Coronary artery (tissue), 2 donors: Measurements from ENCODE around the gene GALK1.
A peak's percentile ranks its signal among the peaks of the same experiment; 100 is the strongest.
"Not testable (repeated sequence)": the region's sequence is repeated elsewhere in the genome, so short reads cannot be mapped to it uniquely, and the experiment has no call there.

Experiments used
- DNase-seq: peaks from one replicate; pipeline ENCODE4 v3.0.0-alpha.2; 2017; ENCODE audit warnings: low spot score
- H3K27ac ChIP-seq, 2 donors: fragments of 200-600 bp; sonication (generic); one replicate each; pipeline ENCODE4 v1.5.1; 2016 to 2019
- H3K4me3 ChIP-seq: fragments of 200-600 bp; sonication (generic); 2 replicates; pipeline ENCODE4 v1.5.1; 2016; ENCODE audit warnings: mild to moderate bottlenecking, moderate library complexity
- TF ChIP-seq, protein P1 (sequence below): fragments of 200-600 bp; sonication (generic); IDR thresholded peaks from one replicate; pipeline ENCODE4 v1.5.1; 2019; ENCODE audit warnings: antibody characterized with exemption

GALK1 gene

DNA sequence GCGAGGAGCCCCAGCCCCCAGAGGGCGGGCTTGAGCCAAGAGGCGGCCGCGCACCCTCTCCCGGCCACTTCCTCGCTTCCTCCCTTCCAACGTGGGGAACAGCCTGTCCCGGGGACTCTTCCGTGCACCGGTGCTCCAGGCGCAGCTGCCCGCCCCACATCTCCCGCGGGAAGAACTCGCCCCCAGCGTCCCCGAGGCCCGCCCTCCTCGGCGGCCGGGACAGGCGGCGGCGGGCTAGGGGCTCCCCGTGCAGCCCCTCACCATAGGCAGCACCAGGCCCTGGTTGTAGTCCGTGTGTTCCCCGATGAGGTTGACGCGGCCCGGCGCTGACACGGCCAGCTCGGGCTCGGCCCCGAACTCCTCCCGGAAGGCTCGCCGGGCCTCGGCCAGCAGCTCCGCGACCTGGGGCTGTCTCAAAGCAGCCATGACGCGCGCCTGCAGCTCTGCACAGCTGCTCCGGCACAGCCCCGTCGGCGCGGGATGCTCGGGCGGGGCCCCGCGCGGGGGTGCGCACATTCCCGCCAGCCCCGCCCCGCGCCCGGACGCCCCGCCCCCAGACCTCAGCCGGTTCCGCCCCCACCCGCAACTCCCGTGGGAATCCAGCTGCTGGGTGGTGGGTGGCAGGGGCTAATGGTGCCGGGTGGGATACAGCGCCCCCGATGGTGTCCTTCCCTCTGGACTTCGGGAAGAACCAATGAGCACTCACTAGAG lies at the start of gene GALK1:
GALK1 (minus strand) TSS at position 482 of the 711 bp plus-strand sequence; CDS start at position 426, 56 bp downstream.
- DNase-seq: peak; percentile 84
- TF ChIP-seq, protein P1, sequence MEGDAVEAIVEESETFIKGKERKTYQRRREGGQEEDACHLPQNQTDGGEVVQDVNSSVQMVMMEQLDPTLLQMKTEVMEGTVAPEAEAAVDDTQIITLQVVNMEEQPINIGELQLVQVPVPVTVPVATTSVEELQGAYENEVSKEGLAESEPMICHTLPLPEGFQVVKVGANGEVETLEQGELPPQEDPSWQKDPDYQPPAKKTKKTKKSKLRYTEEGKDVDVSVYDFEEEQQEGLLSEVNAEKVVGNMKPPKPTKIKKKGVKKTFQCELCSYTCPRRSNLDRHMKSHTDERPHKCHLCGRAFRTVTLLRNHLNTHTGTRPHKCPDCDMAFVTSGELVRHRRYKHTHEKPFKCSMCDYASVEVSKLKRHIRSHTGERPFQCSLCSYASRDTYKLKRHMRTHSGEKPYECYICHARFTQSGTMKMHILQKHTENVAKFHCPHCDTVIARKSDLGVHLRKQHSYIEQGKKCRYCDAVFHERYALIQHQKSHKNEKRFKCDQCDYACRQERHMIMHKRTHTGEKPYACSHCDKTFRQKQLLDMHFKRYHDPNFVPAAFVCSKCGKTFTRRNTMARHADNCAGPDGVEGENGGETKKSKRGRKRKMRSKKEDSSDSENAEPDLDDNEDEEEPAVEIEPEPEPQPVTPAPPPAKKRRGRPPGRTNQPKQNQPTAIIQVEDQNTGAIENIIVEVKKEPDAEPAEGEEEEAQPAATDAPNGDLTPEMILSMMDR: no peak
- H3K4me3 ChIP-seq: peak within 1 kb of the TSS; percentile 80
- H3K27ac ChIP-seq: peak within 1 kb of the TSS; percentile 78 to 92

DNA sequence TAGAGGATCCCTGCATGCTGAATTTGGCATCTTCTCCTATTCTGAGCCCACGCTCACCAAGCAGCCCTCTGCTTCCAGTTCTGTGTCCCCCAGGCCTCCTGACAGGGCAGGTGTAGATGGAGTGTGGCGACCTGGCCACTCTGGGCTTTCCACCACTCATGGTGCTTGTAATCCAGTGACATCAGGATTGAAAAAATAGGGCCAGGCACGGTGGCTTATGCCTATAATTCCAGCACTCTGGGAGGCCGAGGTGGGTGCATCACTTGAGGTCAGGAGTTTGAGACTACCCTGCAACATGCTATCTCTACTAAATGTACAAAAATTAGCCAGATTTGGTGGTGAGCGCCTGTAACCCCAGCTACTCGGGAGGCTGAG lies 49.0 kb upstream of the GALK1 start:
- TF ChIP-seq, protein P1: no peak
- DNase-seq: no peak
- Histone ChIP-seq H3K4me3 (no peak overlapping the region), H3K27ac (no peak overlapping the region)

DNA sequence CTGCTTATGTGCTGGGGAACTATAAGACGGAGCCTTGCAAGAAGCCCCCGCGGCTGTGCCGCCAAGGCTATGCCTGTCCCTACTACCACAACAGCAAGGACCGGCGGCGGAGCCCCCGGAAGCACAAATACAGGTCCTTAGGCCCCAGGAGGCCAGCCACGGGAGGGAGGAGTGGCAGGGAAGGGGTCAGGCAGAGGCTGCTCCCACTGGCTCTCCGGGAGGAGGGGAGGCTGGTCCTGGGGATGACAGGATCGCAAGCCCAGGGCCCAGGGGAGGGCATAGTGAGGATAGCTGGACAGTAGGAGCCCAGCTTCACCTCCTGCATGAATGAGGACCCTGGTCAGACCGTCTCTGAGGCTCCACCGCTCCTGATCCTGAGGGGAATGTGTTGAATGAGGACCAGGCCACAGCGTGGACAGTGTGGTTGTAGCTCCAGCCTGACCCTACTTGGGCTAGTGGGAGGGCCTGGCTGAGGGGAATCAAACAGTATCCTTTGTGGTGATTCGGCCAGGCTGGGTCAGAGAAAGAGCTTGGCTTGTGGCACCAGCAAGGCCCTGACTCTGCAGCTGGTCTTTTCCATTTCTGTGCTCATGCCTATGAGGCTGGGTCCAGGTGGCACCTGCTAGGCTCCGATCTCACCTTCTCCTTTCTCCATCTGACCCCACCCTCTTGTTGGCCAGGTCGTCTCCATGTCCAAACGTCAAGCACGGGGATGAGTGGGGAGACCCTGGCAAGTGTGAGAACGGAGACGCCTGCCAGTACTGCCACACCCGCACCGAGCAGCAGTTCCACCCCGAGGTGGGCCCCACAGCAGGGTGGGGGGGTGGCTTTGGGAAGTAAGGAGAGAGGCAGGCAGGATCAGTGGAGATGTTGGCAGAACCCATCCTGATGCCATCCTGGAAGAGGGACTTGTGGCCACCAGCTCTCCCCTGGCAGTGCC lies 48.4 kb upstream of the GALK1 start:
- DNase-seq: no peak
- no peak overlapping the region for H3K4me3 ChIP-seq
- TF ChIP-seq, protein P1: no peak
- H3K27ac ChIP-seq: no peak overlapping the region

DNA sequence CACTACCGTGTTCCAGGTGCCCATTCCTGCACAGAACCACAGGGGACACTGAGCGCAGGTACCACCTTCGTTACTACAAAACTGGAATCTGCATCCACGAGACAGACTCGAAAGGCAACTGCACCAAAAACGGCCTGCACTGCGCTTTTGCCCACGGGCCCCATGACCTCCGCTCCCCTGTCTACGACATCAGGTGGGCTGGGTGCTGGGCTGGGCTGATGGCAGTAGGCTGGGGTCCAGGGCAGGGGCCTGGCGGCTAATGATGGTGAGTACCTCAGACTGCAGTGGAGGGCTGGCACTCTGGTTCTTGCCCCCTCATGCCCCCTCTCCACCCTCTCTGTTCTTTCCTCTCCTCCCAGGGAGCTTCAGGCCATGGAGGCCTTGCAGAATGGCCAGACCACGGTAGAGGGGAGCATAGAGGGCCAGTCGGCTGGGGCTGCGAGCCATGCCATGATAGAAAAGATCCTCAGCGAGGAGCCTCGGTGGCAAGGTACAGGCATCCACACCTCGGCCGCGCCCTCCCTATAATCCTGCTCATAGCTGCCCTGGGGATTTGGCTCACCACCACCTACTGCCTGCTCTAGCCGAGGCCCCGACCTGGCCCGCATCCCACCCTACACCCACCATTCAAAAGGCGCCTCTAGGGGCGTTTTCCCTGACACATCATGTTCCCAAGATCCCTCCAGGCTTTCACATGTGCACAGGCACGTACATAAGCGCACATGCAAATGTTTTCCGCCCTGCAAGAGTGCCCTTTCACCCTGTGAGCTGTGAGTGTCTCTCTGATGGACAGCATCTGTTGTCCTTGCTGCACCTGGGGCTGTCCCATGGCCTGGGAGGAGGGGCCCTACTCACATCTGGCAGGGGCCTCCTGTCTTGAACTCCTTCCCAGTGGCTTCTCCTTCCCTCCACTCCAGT lies 47.4 kb upstream of the GALK1 start:
- H3K4me3 ChIP-seq: no peak overlapping the region
- no peak for DNase-seq
- TF ChIP-seq, protein P1: no peak
- H3K27ac ChIP-seq: no peak overlapping the region

DNA sequence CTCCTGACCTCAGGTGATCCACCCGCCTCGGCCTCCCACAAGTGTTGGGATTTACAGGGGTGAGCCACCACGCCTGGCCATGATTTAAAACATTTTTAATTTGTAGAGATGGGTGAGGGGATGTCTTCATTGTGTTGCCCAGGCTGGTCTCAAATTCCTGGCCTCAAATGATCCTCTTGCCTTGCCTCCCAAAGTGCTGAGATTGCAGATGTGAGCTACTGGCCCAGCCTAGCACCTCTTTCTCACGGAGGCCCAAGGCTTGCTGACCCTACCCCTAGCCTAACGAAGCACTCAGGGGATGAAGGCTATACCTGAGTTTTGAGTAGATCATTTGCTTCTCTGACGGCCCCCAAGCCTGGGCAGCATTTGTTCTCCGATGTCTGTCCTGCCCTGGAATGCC lies 46.2 kb upstream of the GALK1 start:
- Histone ChIP-seq H3K27ac (no peak overlapping the region), H3K4me3 (no peak overlapping the region)
- TF ChIP-seq, protein P1: no peak
- no peak for DNase-seq

DNA sequence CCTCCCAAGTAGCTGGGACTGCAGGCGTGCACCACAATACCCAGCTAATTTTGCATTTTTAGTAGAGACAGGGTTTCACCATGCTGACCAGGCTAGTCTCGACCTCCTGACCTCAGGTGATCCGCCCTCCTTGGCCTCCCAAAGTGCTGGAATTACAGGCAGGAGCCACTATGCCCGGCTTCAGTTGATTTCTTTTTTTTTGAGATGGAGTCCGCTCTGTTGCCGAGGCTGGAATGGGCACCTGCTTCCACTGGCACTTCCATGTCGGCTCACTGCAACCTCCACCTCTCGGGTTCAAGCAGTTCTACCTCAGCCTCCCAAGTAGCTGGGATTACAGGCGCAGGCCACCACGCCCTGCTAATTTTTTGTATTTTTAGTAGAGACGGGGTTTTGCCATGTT lies 45.8 kb upstream of the GALK1 start:
- DNase-seq: not testable (repeated sequence)

DNA sequence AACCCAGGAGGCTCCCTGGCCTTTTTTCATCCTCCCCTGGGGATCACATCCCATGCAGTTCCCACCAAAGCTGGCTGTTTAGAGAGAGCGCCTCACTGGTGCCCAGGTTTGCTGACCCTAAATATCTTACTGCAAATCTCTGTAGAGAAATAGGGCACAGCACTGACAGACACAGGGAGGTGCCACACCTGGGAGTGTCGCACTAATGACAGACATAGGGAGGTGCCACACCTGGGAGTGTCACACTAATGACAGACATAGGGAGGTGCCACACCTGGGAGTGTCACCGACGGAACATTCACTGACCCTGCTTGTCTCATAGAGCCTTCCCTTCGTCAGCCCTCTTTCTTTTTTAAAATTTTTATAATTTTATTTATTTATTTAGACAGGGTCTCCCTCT lies 45.2 kb upstream of the GALK1 start:
- peak overlapping the region in 1 of 2 donors; percentile 72 for H3K27ac ChIP-seq
- no peak for DNase-seq

More for the DNA sequence above, 45.8 kb upstream of the GALK1 start:
- not testable (repeated sequence) for H3K4me3 ChIP-seq, H3K27ac ChIP-seq

More for the DNA sequence above, 45.2 kb upstream of the GALK1 start:
- H3K4me3 ChIP-seq: no peak overlapping the region
- TF ChIP-seq, protein P1: no peak
